ENCODE data around the gene KLB. TPM values are rescaled to one million over a fixed set of nuclear protein-coding genes. Genes with fewer than 3 reads are reported as not detected.

The KLB gene
- total RNA-seq: not detected in 2 replicates

GRCh38 chr4:39406763-39407583 lies at the start of gene KLB:
Gene KLB, plus strand, starts transcription at chr4:39406930. Its CDS starts 20 bp downstream, at chr4:39406950.

GRCh38 chr4:39365830-39366771 lies 40.6 kb upstream of the KLB start, which contains the start of gene RFC1:
Gene RFC1, minus strand, starts transcription at chr4:39366362. Its CDS starts 121 bp downstream, at chr4:39366241.

GRCh38 chr4:39458505-39459300 lies 52.0 kb downstream of the KLB start, which contains the start of the genes LIAS and RPL9:
Gene LIAS, plus strand, starts transcription at chr4:39459056. Its CDS starts 62 bp downstream, at chr4:39459118.
Gene RPL9, minus strand, starts transcription at chr4:39458922. Its CDS starts 483 bp downstream, at chr4:39458439.

Small RNA genes lying within 50 kb of the gene (small RNA-seq; reads per million reads assigned to genes)
- gene MIR5591: not detected
- not detected for gene RF00019
- gene RNU6-887P: not detected

Other genes starting within 250 kb of the KLB start
- gene WDR19, start 224.4 kb upstream of the KLB start, total RNA-seq: 34.4 and 46.9 TPM in 2 replicates
- gene RFC1, start 40.6 kb upstream of the KLB start, total RNA-seq: 31.3 and 35.9 TPM in 2 replicates
- 1,470 and 1,613 TPM in 2 replicates for gene RPL9, start 52.0 kb downstream of the KLB start, total RNA-seq
- 4.5 and 5.1 TPM in 2 replicates for gene LIAS, start 52.1 kb downstream of the KLB start, total RNA-seq
- gene UGDH, start 120.5 kb downstream of the KLB start, total RNA-seq: 175 and 179 TPM in 2 replicates
- gene SMIM14, start 231.9 kb downstream of the KLB start, total RNA-seq: 48.0 and 56.3 TPM in 2 replicates